ENCODE data around the gene NELL1. TPM values are rescaled to one million over a fixed set of nuclear protein-coding genes. Genes with fewer than 3 reads are reported as not detected.

Gene NELL1
- total RNA-seq, 1 donor from 2014 or later, result 0.45 TPM

- H3K27me3 Mint-ChIP-seq (ENCODE audit: low read depth, unreplicated experiment), result peaks cover 8% of the 10 kb centered on the region
- FAIRE-seq, result no peak
- no peak overlapping the region for H3K9ac ChIP-seq (ENCODE audit: low read length)
Measured at GRCh38 chr11:20782775-20783174, 113.4 kb downstream of the NELL1 start.

DNA sequence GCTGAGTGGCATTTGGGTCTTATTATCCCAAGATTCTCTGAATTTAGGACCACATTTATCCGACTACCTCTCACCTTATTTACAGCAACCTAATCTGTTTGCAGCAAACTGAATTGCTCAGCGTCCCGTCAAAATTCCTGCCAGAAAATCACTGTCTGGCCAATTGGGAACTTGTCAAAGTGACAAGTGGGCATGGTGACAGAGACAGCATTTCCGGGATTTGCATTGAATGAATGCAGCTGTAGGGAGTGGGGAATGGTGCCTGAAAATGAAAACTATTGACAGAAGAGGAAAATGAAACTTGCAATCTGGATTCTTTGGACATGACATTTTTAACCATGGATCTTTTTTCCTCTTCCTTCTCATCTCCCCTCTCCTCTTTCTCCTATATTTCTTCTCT lies 113.8 kb downstream of the NELL1 start:
- Histone ChIP-seq H2AFZ (ENCODE audit: low read depth, low read length) (no peak overlapping the region), H3K9ac (ENCODE audit: low read length) (no peak overlapping the region), H3K27me3 (ENCODE audit: insufficient read depth, low read length) (no peaks in the 10 kb centered on the region), H3K4me1 (ENCODE audit: insufficient read depth, low read length) (no peaks in the 10 kb centered on the region), H3K4me2 (ENCODE audit: low read length) (no peak overlapping the region), H3K36me3 (ENCODE audit: insufficient read depth, low read length) (no peaks in the 10 kb centered on the region), H3K9me3 (ENCODE audit: insufficient read depth, low read depth, low read length) (peaks cover 9% of the 10 kb centered on the region), H3K4me3 (ENCODE audit: insufficient read depth, low read depth, low read length) (no peak overlapping the region), H4K20me1 (ENCODE audit: insufficient read depth, low read length) (no peaks in the 10 kb centered on the region), H3K27ac (ENCODE audit: low read depth, low read length) (no peak overlapping the region), H3K79me2 (ENCODE audit: insufficient read depth, low read length) (no peaks in the 10 kb centered on the region)
- H3K9me3 Mint-ChIP-seq (ENCODE audit: unreplicated experiment), result peaks cover 2% of the 10 kb centered on the region
- DNase-seq (ENCODE audit: low read depth) (no peak), FAIRE-seq (no peak)
- H3K27ac Mint-ChIP-seq (ENCODE audit: unreplicated experiment), result no peak overlapping the region
- TF ChIP-seq EZH2 (IDR thresholded peaks at IDR 0.05; ENCODE audit: insufficient read depth, low read length) (no peak), CTCF (IDR thresholded peaks at IDR 0.05; ENCODE audit: insufficient read depth, low read depth, low read length) (no peak)
- peaks cover 5% of the 10 kb centered on the region for H3K27me3 Mint-ChIP-seq (ENCODE audit: low read depth, unreplicated experiment)
- H3K36me3 Mint-ChIP-seq (ENCODE audit: low read depth, unreplicated experiment), result no peaks in the 10 kb centered on the region
- no peak overlapping the region for H3K4me3 Mint-ChIP-seq (ENCODE audit: unreplicated experiment)
- H3K4me1 Mint-ChIP-seq (ENCODE audit: low read depth, unreplicated experiment), result no peaks in the 10 kb centered on the region

More at GRCh38 chr11:20782775-20783174, 113.4 kb downstream of the NELL1 start:
- H3K4me2 ChIP-seq (ENCODE audit: low read length), result no peak overlapping the region
- DNase-seq (ENCODE audit: low read depth), result no peak
- no peaks in the 10 kb centered on the region for H3K79me2 ChIP-seq (ENCODE audit: insufficient read depth, low read length)
- peaks cover 2% of the 10 kb centered on the region for H3K9me3 Mint-ChIP-seq (ENCODE audit: unreplicated experiment)
- no peaks in the 10 kb centered on the region for H3K4me1 Mint-ChIP-seq (ENCODE audit: low read depth, unreplicated experiment)
- H3K4me3 ChIP-seq (ENCODE audit: insufficient read depth, low read depth, low read length), result no peak overlapping the region
- no peak overlapping the region for H3K4me3 Mint-ChIP-seq (ENCODE audit: unreplicated experiment)
- peaks cover 9% of the 10 kb centered on the region for H3K9me3 ChIP-seq (ENCODE audit: insufficient read depth, low read depth, low read length)
- no peak overlapping the region for H3K27ac Mint-ChIP-seq (ENCODE audit: unreplicated experiment)
- H3K36me3 Mint-ChIP-seq (ENCODE audit: low read depth, unreplicated experiment), result no peaks in the 10 kb centered on the region
- H3K4me1 ChIP-seq (ENCODE audit: insufficient read depth, low read length), result no peaks in the 10 kb centered on the region
- no peak overlapping the region for H3K27ac ChIP-seq (ENCODE audit: low read depth, low read length)
- H2AFZ ChIP-seq (ENCODE audit: low read depth, low read length), result no peak overlapping the region
- H4K20me1 ChIP-seq (ENCODE audit: insufficient read depth, low read length), result no peaks in the 10 kb centered on the region
- H3K36me3 ChIP-seq (ENCODE audit: insufficient read depth, low read length), result no peaks in the 10 kb centered on the region
- no peaks in the 10 kb centered on the region for H3K27me3 ChIP-seq (ENCODE audit: insufficient read depth, low read length)
- no peak for TF ChIP-seq EZH2 (IDR thresholded peaks at IDR 0.05; ENCODE audit: insufficient read depth, low read length)
- no peak for TF ChIP-seq CTCF (IDR thresholded peaks at IDR 0.05; ENCODE audit: insufficient read depth, low read depth, low read length)

- H3K4me1 ChIP-seq (ENCODE audit: insufficient read depth, low read length), result no peaks in the 10 kb centered on the region
- H3K36me3 ChIP-seq (ENCODE audit: insufficient read depth, low read length), result no peaks in the 10 kb centered on the region
- H3K27ac Mint-ChIP-seq (ENCODE audit: unreplicated experiment), result no peak overlapping the region
- H2AFZ ChIP-seq (ENCODE audit: low read depth, low read length), result no peak overlapping the region
- peaks cover 2% of the 10 kb centered on the region for H3K36me3 Mint-ChIP-seq (ENCODE audit: low read depth, unreplicated experiment)
- no peaks in the 10 kb centered on the region for H3K4me1 Mint-ChIP-seq (ENCODE audit: low read depth, unreplicated experiment)
- peaks cover 4% of the 10 kb centered on the region for H3K9me3 ChIP-seq (ENCODE audit: insufficient read depth, low read depth, low read length)
- H3K4me2 ChIP-seq (ENCODE audit: low read length), result no peak overlapping the region
- H3K79me2 ChIP-seq (ENCODE audit: insufficient read depth, low read length), result no peaks in the 10 kb centered on the region
- DNase-seq (ENCODE audit: low read depth), result no peak
- no peaks in the 10 kb centered on the region for H3K27me3 ChIP-seq (ENCODE audit: insufficient read depth, low read length)
- H4K20me1 ChIP-seq (ENCODE audit: insufficient read depth, low read length), result no peaks in the 10 kb centered on the region
- no peaks in the 10 kb centered on the region for H3K27me3 Mint-ChIP-seq (ENCODE audit: low read depth, unreplicated experiment)
- H3K4me3 Mint-ChIP-seq (ENCODE audit: unreplicated experiment), result no peak overlapping the region
- H3K9ac ChIP-seq (ENCODE audit: low read length), result no peak overlapping the region
- no peak overlapping the region for H3K27ac ChIP-seq (ENCODE audit: low read depth, low read length)
- TF ChIP-seq EZH2 (IDR thresholded peaks at IDR 0.05; ENCODE audit: insufficient read depth, low read length) (no peak), CTCF (IDR thresholded peaks at IDR 0.05; ENCODE audit: insufficient read depth, low read depth, low read length) (no peak)
- FAIRE-seq, result no peak
- no peaks in the 10 kb centered on the region for H3K9me3 Mint-ChIP-seq (ENCODE audit: unreplicated experiment)
- H3K4me3 ChIP-seq (ENCODE audit: insufficient read depth, low read depth, low read length), result no peak overlapping the region
Measured at GRCh38 chr11:20790622-20791021, 121.2 kb downstream of the NELL1 start.

Data from astrocyte (in vitro differentiated cells and primary cell).